NCI-H1092 (cell line): ENCODE data around the gene RELB.
"Not testable (repeated sequence)": the region's sequence is repeated elsewhere in the genome, so short reads cannot be mapped to it uniquely, and the experiment has no call there.

Experiments used
- DNase-seq: peaks from one replicate; lab custom pipeline; 2025; lab: John Stamatoyannopoulos, UW

RELB gene

GRCh38 chr19:44987148-44987675 lies 14.1 kb upstream of the RELB start:
- no peak for DNase-seq

- DNase-seq, result no peak
These were observed 13.0 kb upstream of the RELB start for GRCh38 chr19:44988273-44988672.

GRCh38 chr19:44988896-44989556 lies 12.2 kb upstream of the RELB start:
- DNase-seq, result no peak

- DNase-seq, result no peak
These were observed 10.8 kb upstream of the RELB start for GRCh38 chr19:44990459-44990858.

GRCh38 chr19:44990966-44991365 lies 10.3 kb upstream of the RELB start:
- no peak for DNase-seq

GRCh38 chr19:44992336-44993163 lies 8.7 kb upstream of the RELB start:
- no peak for DNase-seq

GRCh38 chr19:44993526-44993925 lies 7.7 kb upstream of the RELB start:
- no peak for DNase-seq

GRCh38 chr19:44993926-44994537 lies 7.2 kb upstream of the RELB start:
- DNase-seq, result no peak

- no peak for DNase-seq
These were observed 3.2 kb upstream of the RELB start for GRCh38 chr19:44998025-44998424.

- not testable (repeated sequence) for DNase-seq
These were observed 1.9 kb upstream of the RELB start for GRCh38 chr19:44999131-44999925.

- not testable (repeated sequence) for DNase-seq
These were observed 599 bp upstream of the RELB start for GRCh38 chr19:45000665-45001064.

- DNase-seq, result no peak
These were observed 2.2 kb downstream of the RELB start for GRCh38 chr19:45003485-45003884.

GRCh38 chr19:45005787-45006186 lies 4.5 kb downstream of the RELB start:
- no peak for DNase-seq

GRCh38 chr19:45008552-45008951 lies 7.3 kb downstream of the RELB start:
- no peak for DNase-seq

- DNase-seq, result no peak
These were observed 8.5 kb downstream of the RELB start for GRCh38 chr19:45009625-45010255.

- DNase-seq, result no peak
These were observed 9.0 kb downstream of the RELB start for GRCh38 chr19:45010306-45010705.

- no peak for DNase-seq
These were observed 10.7 kb downstream of the RELB start for GRCh38 chr19:45011959-45012358.

GRCh38 chr19:45016388-45017314 lies 15.4 kb downstream of the RELB start:
- DNase-seq, result peak; percentile 29

- no peak for DNase-seq
These were observed 17.9 kb downstream of the RELB start for GRCh38 chr19:45019187-45019586.

GRCh38 chr19:45020071-45020470 lies 18.8 kb downstream of the RELB start:
- DNase-seq, result no peak
